GM23338 (cell line): ENCODE results near the gene FRAS1. TPM values are rescaled to one million over a fixed set of nuclear protein-coding genes. Genes with fewer than 3 reads are reported as not detected.

Experiments used
- ATAC-seq: fragments of 200-7000 bp; cut with Tn5 transposase; 3 replicates; pipeline ENCODE4 v1.9.1; 2020
- DNase-seq: peaks from one replicate; pipeline ENCODE4 v3.0.0-alpha.2; 2015; ENCODE audit warnings: low spot score
- H2AFZ ChIP-seq: fragments of 200-600 bp; sonication (generic); 2 replicates; pipeline ENCODE4 v1.8.0; 2016; ENCODE audit warnings: antibody characterized with exemption, mild to moderate bottlenecking, moderate library complexity
- H3F3A ChIP-seq: fragments of 200-600 bp; sonication (generic); replicated peaks from 2 replicates; pipeline ENCODE4 v1.8.0; 2017; ENCODE audit warnings: antibody characterized with exemption, mixed run types, low read depth
- H3K27ac ChIP-seq: fragments of 200-600 bp; sonication (generic); 2 replicates; pipeline ENCODE4 v1.6.1; 2016; ENCODE audit warnings: low read depth
- H3K27me3 ChIP-seq: fragments of 200-600 bp; sonication (generic); 2 replicates; pipeline ENCODE4 v1.8.0; 2016; ENCODE audit warnings: mild to moderate bottlenecking, mixed run types, moderate library complexity; ENCODE audit not compliant: insufficient read depth
- H3K36me3 ChIP-seq: fragments of 200-600 bp; sonication (generic); 2 replicates; pipeline ENCODE4 v1.8.0; 2016; ENCODE audit warnings: mild to moderate bottlenecking; ENCODE audit not compliant: insufficient read depth
- H3K4me1 ChIP-seq: fragments of 200-600 bp; sonication (generic); 2 replicates; pipeline ENCODE4 v1.8.0; 2016; ENCODE audit warnings: mild to moderate bottlenecking, moderate library complexity; ENCODE audit not compliant: insufficient read depth
- H3K4me2 ChIP-seq: fragments of 200-600 bp; sonication (generic); 2 replicates; pipeline ENCODE4 v1.7.1; 2017; ENCODE audit warnings: mixed run types
- H3K4me3 ChIP-seq: fragments of 200-600 bp; sonication (generic); 2 replicates; pipeline ENCODE4 v1.6.1; 2016; ENCODE audit warnings: mixed run types
- H3K79me2 ChIP-seq: fragments of 200-600 bp; sonication (generic); replicated peaks from 2 replicates; pipeline ENCODE4 v1.8.0; 2017; ENCODE audit warnings: mild to moderate bottlenecking; ENCODE audit not compliant: insufficient read depth
- H3K9me2 ChIP-seq: fragments of 200-600 bp; sonication (generic); 2 replicates; pipeline ENCODE4 v1.8.0; 2017; ENCODE audit not compliant: insufficient read depth
- H4K20me1 ChIP-seq: fragments of 200-600 bp; sonication (generic); replicated peaks from 2 replicates; pipeline ENCODE4 v1.8.0; 2017; ENCODE audit warnings: mild to moderate bottlenecking; ENCODE audit not compliant: insufficient read depth
- H3K27ac Mint-ChIP-seq: 2 replicates; pipeline ENCODE4 v1.8.0; 2020; ENCODE audit warnings: inconsistent platforms, mild to moderate bottlenecking, moderate library complexity, mixed read lengths
- H3K27me3 Mint-ChIP-seq: 3 replicates; pipeline ENCODE4 v1.8.0; 2022; ENCODE audit warnings: low read depth, mild to moderate bottlenecking, moderate library complexity, mixed read lengths, inconsistent platforms; ENCODE audit not compliant: insufficient read depth, poor library complexity
- H3K36me3 Mint-ChIP-seq: 3 replicates; pipeline ENCODE4 v1.8.0; 2021; ENCODE audit warnings: low read depth, mild to moderate bottlenecking, inconsistent platforms, moderate library complexity, mixed read lengths
- H3K4me1 Mint-ChIP-seq: 3 replicates; pipeline ENCODE4 v1.8.0; 2020; ENCODE audit warnings: mild to moderate bottlenecking, inconsistent platforms, mixed read lengths
- H3K4me3 Mint-ChIP-seq: 3 replicates; pipeline ENCODE4 v1.8.0; 2021; ENCODE audit warnings: moderate library complexity, mild to moderate bottlenecking, inconsistent platforms, mixed read lengths
- H3K9me3 Mint-ChIP-seq: 3 replicates; pipeline ENCODE4 v1.8.0; 2020; ENCODE audit warnings: moderate library complexity, mild to moderate bottlenecking, inconsistent platforms, mixed read lengths
- CREB1 ChIP-seq: fragments of 250-450 bp; sonication (Bioruptor Pico); IDR thresholded peaks from 2 replicates; pipeline ENCODE4 v1.5.0; 2020; ENCODE audit warnings: low read depth, mild to moderate bottlenecking, moderate library complexity
- CTCF ChIP-seq, 2 experiments: fragments of 200-600 bp in 1 of 2; sonication (generic) in 1 of 2; conservative IDR thresholded peaks; 2 replicates each; pipeline versions ENCODE4 v1.5.1 to v1.6.1; 2016 to 2017; ENCODE audit warnings: antibody characterized with exemption in 2 of 2, low read depth in 2 of 2, mild to moderate bottlenecking in 2 of 2, moderate library complexity in 1 of 2
- ETS1 ChIP-seq: IDR thresholded peaks from 2 replicates; pipeline ENCODE4 v1.6.1; 2016; ENCODE audit warnings: antibody characterized with exemption
- EZH2 ChIP-seq: fragments of 200-600 bp; sonication (generic); IDR thresholded peaks from one replicate; pipeline ENCODE4 v1.8.0; 2017; ENCODE audit warnings: antibody characterized with exemption, mild to moderate bottlenecking, low read depth; ENCODE audit not compliant: unreplicated experiment
- EZH2phosphoT487 ChIP-seq: fragments of 200-600 bp; sonication (generic); IDR thresholded peaks from one replicate; pipeline ENCODE4 v1.8.1; 2018; ENCODE audit warnings: antibody characterized with exemption; ENCODE audit not compliant: unreplicated experiment
- JUNB ChIP-seq: IDR thresholded peaks from one replicate; pipeline ENCODE4 v1.6.1; 2016; ENCODE audit warnings: antibody characterized with exemption; ENCODE audit not compliant: unreplicated experiment
- POLR2AphosphoS5 ChIP-seq: IDR thresholded peaks from 2 replicates; pipeline ENCODE4 v1.6.1; 2016; ENCODE audit warnings: antibody characterized with exemption, low read depth
- REST ChIP-seq: IDR thresholded peaks from one replicate; pipeline ENCODE4 v1.6.1; 2018; ENCODE audit warnings: antibody characterized with exemption; ENCODE audit not compliant: unreplicated experiment
- ZNF114 ChIP-seq: fragments of 250-450 bp; sonication (Bioruptor Pico); IDR thresholded peaks from 2 replicates; pipeline ENCODE4 v1.5.0; 2020; ENCODE audit warnings: mild to moderate bottlenecking, moderate library complexity
- ZNF331 ChIP-seq: fragments of 250-450 bp; sonication (Bioruptor Pico); IDR thresholded peaks from 2 replicates; pipeline ENCODE4 v1.5.0; 2020; ENCODE audit warnings: low read depth, mild to moderate bottlenecking, moderate library complexity
- ZNF462 ChIP-seq: fragments of 250-450 bp; sonication (Bioruptor Pico); IDR thresholded peaks from 2 replicates; pipeline ENCODE4 v1.5.0; 2020; ENCODE audit warnings: mild to moderate bottlenecking, moderate library complexity
- polyA plus RNA-seq: library from polyadenylated mRNA; unstranded; fragments of >200 nt; fragmentation: Nextera tagmentation; extraction: Ambion mirVana; gene quantifications from 2 replicates; pipeline ENCODE4 v1.2.1, GENCODE V29; 2016
- total RNA-seq: library from RNA; depleted of rRNA; stranded (reverse); fragments of >200 nt; shearing (Covaris generic); gene quantifications from 2 replicates; pipeline ENCODE4 v1.2.3, GENCODE V29; 2014

Gene FRAS1
- total and polyA plus RNA-seq, 2 experiments from 2014 or later = 12.4 to 108 TPM

- Histone ChIP-seq H3K79me2 (no peaks in the 10 kb centered on the region), H3K4me1 (no peaks in the 10 kb centered on the region), H3K27me3 (no peaks in the 10 kb centered on the region), H3K36me3 (no peaks in the 10 kb centered on the region), H2AFZ (0 out of 2 replicates have a peak overlapping the region, but pooled peaks have one; percentile 24), H3K4me3 (no peak overlapping the region), H3K27ac (no peak overlapping the region), H4K20me1 (no peaks in the 10 kb centered on the region), H3K9me2 (no peaks in the 10 kb centered on the region), H3K4me2 (no peak overlapping the region), H3F3A (no peaks in the 10 kb centered on the region)
- ATAC-seq (no peak), DNase-seq (no peak)
- Mint-ChIP-seq H3K9me3 (no peaks in the 10 kb centered on the region), H3K27ac (no peak overlapping the region), H3K4me1 (no peaks in the 10 kb centered on the region), H3K36me3 (no peaks in the 10 kb centered on the region), H3K27me3 (no peaks in the 10 kb centered on the region), H3K4me3 (no peak overlapping the region)
- TF ChIP-seq POLR2AphosphoS5 (no peak), ETS1 (no peak), ZNF331 (no peak), REST (no peak), CTCF (conservative IDR thresholded peaks at IDR 0.05; ENCODE audit: low read depth in 2 of 2) (no peak), ZNF462 (CRISPR knock-in tag) (no peak), JUNB (no peak), CREB1 (CRISPR knock-in tag) (no peak), ZNF114 (CRISPR knock-in tag) (no peak), EZH2phosphoT487 (no peak), EZH2 (no peak)
These were observed 37.7 kb upstream of the FRAS1 start for GRCh38 chr4:78019414-78019813.
